Urinary bladder (tissue), 4 donors: ENCODE measurements around the gene GABRR3. TPM values are rescaled to one million over a fixed set of nuclear protein-coding genes. Genes with fewer than 3 reads are reported as not detected.

ENCODE experiments used
- DNase-seq: peaks from one replicate; pipeline ENCODE4 v3.0.0-alpha.2; 2015; ENCODE audit errors: extremely low spot score
- H3K27ac ChIP-seq: one replicate; pipeline ENCODE4 v1.5.1; 2013; ENCODE audit warnings: low read depth, mild to moderate bottlenecking, moderate library complexity
- H3K36me3 ChIP-seq: one replicate; pipeline ENCODE4 v1.6.1; 2013; ENCODE audit warnings: mild to moderate bottlenecking, moderate library complexity; ENCODE audit not compliant: insufficient read depth
- H3K4me1 ChIP-seq: one replicate; pipeline ENCODE4 v1.6.1; 2013; ENCODE audit warnings: mild to moderate bottlenecking, moderate library complexity; ENCODE audit not compliant: insufficient read depth
- H3K4me3 ChIP-seq: one replicate; pipeline ENCODE4 v1.5.1; 2013; ENCODE audit warnings: low read depth, low read length
- WGBS: extraction: QIAGEN DNeasy Blood & Tissue Kit; methylation state at CpG from one replicate; pipeline ENCODE4 v1.1.7; 2013; 5-methylcytosine and 5-hydroxymethylcytosine counted together
- polyA plus RNA-seq: library from polyadenylated mRNA; stranded (reverse); fragments of 200-250 nt; gene quantifications from one replicate; pipeline ENCODE4 v1.2.3, GENCODE V29; 2013
- total RNA-seq: library from RNA; depleted of rRNA; stranded (reverse); fragments of >200 nt; gene quantifications from one replicate; pipeline ENCODE4 v1.2.3, GENCODE V29; 2014
- donor health status: healthy with polysubstance abuse.
- donor health status: healthy.

The GABRR3 gene
- total and polyA plus RNA-seq, 2 donors = 0.01 to 0.11 TPM

- WGBS = 93% methylated on average over 2 of the region's 2 CpGs
- no peak for DNase-seq
- Histone ChIP-seq H3K36me3 (no peaks in the 10 kb centered on the region), H3K4me1 (no peaks in the 10 kb centered on the region), H3K4me3 (no peak overlapping the region), H3K27ac (no peak overlapping the region)
Observed at GRCh38 chr3:97992547-97993173, 42.5 kb downstream of the GABRR3 start.

- 38% methylated on average over 5 of the region's 5 CpGs for WGBS
- Histone ChIP-seq H3K4me3 (no peak overlapping the region), H3K4me1 (no peaks in the 10 kb centered on the region), H3K36me3 (no peaks in the 10 kb centered on the region), H3K27ac (no peak overlapping the region)
- no peak for DNase-seq
Observed at GRCh38 chr3:97991293-97991682, 43.8 kb downstream of the GABRR3 start.

DNA sequence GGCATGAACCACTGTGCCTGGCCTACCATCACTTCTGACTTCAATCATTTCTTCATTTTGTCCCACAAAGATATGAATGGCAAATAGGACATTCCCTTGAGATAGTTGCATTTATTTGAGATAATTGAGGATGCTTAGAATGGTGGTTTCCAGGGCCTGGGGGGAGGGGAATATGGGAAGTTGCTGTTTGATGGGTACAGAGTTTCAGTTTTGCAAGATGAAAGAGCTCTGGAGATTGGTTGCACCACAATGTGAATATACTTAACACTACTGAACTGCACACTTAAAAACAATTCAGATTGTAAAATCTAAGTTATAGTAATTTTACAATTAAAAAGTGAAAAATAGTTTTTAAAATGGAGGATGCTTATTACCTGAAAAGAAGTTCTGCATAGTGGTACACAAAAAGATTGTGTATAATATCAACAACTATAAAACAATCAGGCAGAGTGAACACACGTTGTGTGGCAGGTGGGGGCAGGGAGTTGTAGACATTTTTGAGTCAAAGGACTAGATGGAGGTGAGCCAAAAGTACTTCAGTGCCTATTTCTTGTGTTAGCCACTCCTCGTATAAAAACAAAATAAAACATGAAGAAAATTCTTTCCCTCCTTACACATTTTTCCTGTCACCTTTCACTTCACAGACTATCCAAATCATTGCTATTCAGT lies 44.4 kb downstream of the GABRR3 start:
- H3K36me3 ChIP-seq = no peaks in the 10 kb centered on the region
- no peak for DNase-seq
- no peak overlapping the region for H3K4me3 ChIP-seq
- no peak overlapping the region for H3K27ac ChIP-seq
- no peaks in the 10 kb centered on the region for H3K4me1 ChIP-seq
- WGBS = 23% methylated on average over 2 of the region's 2 CpGs

- Histone ChIP-seq H3K4me3 (no peak overlapping the region), H3K4me1 (no peaks in the 10 kb centered on the region), H3K27ac (no peak overlapping the region), H3K36me3 (no peaks in the 10 kb centered on the region)
- DNase-seq = no peak
- WGBS = 97% methylated on average over 3 of the region's 3 CpGs
Observed at GRCh38 chr3:97988784-97989568, 46.1 kb downstream of the GABRR3 start.

GRCh38 chr3:97987306-97987705 lies 47.8 kb downstream of the GABRR3 start:
- Histone ChIP-seq H3K27ac (no peak overlapping the region), H3K4me3 (no peak overlapping the region), H3K36me3 (no peaks in the 10 kb centered on the region), H3K4me1 (no peaks in the 10 kb centered on the region)
- WGBS = 90% methylated on average over 2 of the region's 2 CpGs
- no peak for DNase-seq

- H3K4me1 ChIP-seq = no peaks in the 10 kb centered on the region
- 45% methylated on average over 2 of the region's 2 CpGs for WGBS
- H3K27ac ChIP-seq = no peak overlapping the region
- no peak overlapping the region for H3K4me3 ChIP-seq
- no peaks in the 10 kb centered on the region for H3K36me3 ChIP-seq
- DNase-seq = no peak
Observed at GRCh38 chr3:97983933-97984491, 51.1 kb downstream of the GABRR3 start.

DNA sequence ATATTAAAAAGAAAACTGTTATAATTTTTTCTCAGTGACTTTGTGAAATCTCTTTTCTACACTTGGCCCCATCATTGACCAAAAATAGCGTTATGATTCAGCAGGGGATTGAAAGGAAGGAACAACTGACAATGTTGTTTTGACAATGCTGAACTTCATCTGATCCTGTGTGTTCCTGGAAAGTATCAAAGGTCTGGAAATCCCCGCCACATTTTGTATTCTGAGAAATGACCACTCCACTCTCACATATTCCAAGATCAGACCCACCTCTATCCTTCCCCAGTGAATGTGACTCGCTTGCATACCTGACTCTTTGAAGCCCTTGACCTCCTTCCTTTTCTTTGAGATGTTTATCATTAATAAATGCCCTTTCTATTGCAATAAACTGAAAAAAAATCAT lies 53.2 kb downstream of the GABRR3 start:
- WGBS = 34% methylated on average over 3 of the region's 3 CpGs
- Histone ChIP-seq H3K27ac (no peak overlapping the region), H3K4me3 (no peak overlapping the region), H3K36me3 (no peaks in the 10 kb centered on the region), H3K4me1 (no peaks in the 10 kb centered on the region)
- DNase-seq = no peak

- WGBS = 86% methylated on average over 3 of the region's 3 CpGs
- Histone ChIP-seq H3K4me1 (no peaks in the 10 kb centered on the region), H3K36me3 (no peaks in the 10 kb centered on the region), H3K4me3 (no peak overlapping the region), H3K27ac (no peak overlapping the region)
- DNase-seq = no peak
Observed at GRCh38 chr3:97979610-97980009, 55.5 kb downstream of the GABRR3 start.

GRCh38 chr3:97975466-97975865 lies 59.6 kb downstream of the GABRR3 start:
- Histone ChIP-seq H3K36me3 (no peaks in the 10 kb centered on the region), H3K27ac (no peak overlapping the region), H3K4me1 (no peaks in the 10 kb centered on the region), H3K4me3 (no peak overlapping the region)
- WGBS = 78% methylated on average over 1 of the region's 1 CpG
- no peak for DNase-seq

GRCh38 chr3:97974996-97975395 lies 60.1 kb downstream of the GABRR3 start:
- WGBS = 82% methylated on average over 3 of the region's 3 CpGs
- no peak for DNase-seq
- Histone ChIP-seq H3K4me3 (no peak overlapping the region), H3K27ac (no peak overlapping the region), H3K4me1 (no peaks in the 10 kb centered on the region), H3K36me3 (no peaks in the 10 kb centered on the region)

- no peaks in the 10 kb centered on the region for H3K36me3 ChIP-seq
- no peak for DNase-seq
- peak overlapping the region; percentile 90 for H3K4me3 ChIP-seq
- 93% methylated on average over 9 of the region's 9 CpGs for WGBS
- no peak overlapping the region for H3K27ac ChIP-seq
- H3K4me1 ChIP-seq = no peaks in the 10 kb centered on the region
Observed at GRCh38 chr3:97972976-97973375, 62.1 kb downstream of the GABRR3 start.

DNA sequence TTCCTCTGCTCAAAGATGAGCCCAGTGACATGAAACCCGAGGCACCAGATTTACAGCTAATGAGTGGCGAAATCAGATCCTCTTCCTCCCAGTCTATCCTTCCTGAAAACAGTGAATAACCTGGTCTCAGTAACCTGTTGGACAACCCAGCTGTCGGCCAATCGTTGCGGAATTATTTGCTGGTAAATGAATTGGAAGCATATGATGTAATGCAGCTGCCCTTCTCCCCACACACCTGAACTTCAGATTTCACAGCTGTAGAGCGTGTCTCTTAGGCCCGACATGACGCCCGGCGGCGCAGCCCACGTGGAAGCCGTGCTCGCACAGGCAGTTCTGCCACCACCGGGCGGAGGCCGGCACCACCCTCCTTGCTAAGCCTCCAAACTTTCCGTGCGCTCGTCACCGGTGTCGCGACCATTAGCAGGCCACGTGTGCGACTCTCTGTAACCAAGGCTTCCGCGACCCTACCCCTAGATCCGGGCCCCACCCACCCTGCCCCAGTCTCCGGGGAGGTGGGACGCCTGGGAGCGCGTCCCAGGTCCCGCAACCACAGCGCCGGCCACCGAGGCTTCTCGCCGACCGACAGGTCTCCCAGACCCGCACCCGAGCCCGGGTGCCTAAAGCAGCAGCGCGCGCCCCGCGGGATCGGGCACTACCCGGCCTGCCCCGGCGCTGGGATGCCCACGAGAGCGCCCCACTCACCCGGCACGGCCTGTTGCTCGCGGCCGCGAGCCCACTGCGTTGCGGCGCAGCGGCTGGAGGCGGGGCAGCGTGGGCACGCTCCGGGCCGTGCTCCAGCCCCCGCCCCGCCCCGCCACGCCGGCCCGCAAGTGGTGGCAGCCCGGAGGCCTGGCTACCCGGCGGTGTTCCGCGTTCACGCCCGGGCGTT lies 63.2 kb downstream of the GABRR3 start, which contains the start of gene RIOX2:
Gene RIOX2 (minus strand): TSS at position 753 of the 889 bp plus-strand sequence. CDS start 4,838 bp downstream, outside the sequence.
- peak within 1 kb of the TSS; percentile 85 for H3K27ac ChIP-seq
- no peaks in the 10 kb centered on the region for H3K36me3 ChIP-seq
- peak within 1 kb of the TSS; percentile 90 for H3K4me3 ChIP-seq
- H3K4me1 ChIP-seq = no peaks in the 10 kb centered on the region
- WGBS = 2% methylated on average over 82 of the region's 82 CpGs
- no peak for DNase-seq
